ENCODE data around the gene PTPRN2.

GRCh38 chr7:157814931-157815705 is 772.5 kb downstream of the PTPRN2 start:
- TF ChIP-seq KDM5A (IDR thresholded peaks at IDR 0.05; ENCODE audit: low read length) = no peak
- TF ChIP-seq CTCF (IDR thresholded peaks at IDR 0.05; ENCODE audit: control extremely low read depth in 1 of 3, insufficient read depth in 1 of 3, low read depth in 1 of 3, low read length in 3 of 3) = no peak
- no peak for TF ChIP-seq EP300 (IDR thresholded peaks at IDR 0.05; ENCODE audit: borderline replicate concordance in 1 of 2, low read depth in 2 of 2, low read length in 2 of 2)
- no peak for TF ChIP-seq RXRA (IDR thresholded peaks at IDR 0.05; ENCODE audit: insufficient read depth, low read depth, low read length)
- no peak for TF ChIP-seq USF2 (IDR thresholded peaks at IDR 0.05; ENCODE audit: low read length)
- TF ChIP-seq ZNF274 (IDR thresholded peaks at IDR 0.05; ENCODE audit: borderline replicate concordance, extremely low read depth, low read length) = no peak
- no peak for TF ChIP-seq TBP (IDR thresholded peaks at IDR 0.05; ENCODE audit: low read depth, low read length)
- TF ChIP-seq EGR1 (IDR thresholded peaks at IDR 0.05; ENCODE audit: borderline replicate concordance, low read depth, low read length) = no peak
- no peak for TF ChIP-seq SIN3A (conservative IDR thresholded peaks at IDR 0.05 in 1 of 2, IDR thresholded peaks at IDR 0.05 in 1 of 2; ENCODE audit: low read depth in 1 of 2, low read length in 2 of 2)
- TF ChIP-seq E2F6 (IDR thresholded peaks at IDR 0.05) = no peak

Measured in H1 (cell line).